Naive B cell (primary cell): ENCODE data around the gene PODXL2. TPM values are rescaled to one million over a fixed set of nuclear protein-coding genes. Genes with fewer than 3 reads are reported as not detected.

Experiments used
- ATAC-seq, 2 donors: fragments of 150-1000 bp; cut with Tn5 transposase; 2 replicates each; pipeline ENCODE4 v1.10.0; 2021; ENCODE audit warnings: low read depth in 2 of 2, mild to moderate bottlenecking in 2 of 2, moderate library complexity in 2 of 2
- DNase-seq: peaks from one replicate; pipeline ENCODE4 v3.0.0; 2022
- H3K27ac Mint-ChIP-seq, 6 donors: one replicate each; pipeline ENCODE4 v1.8.0; 2020 to 2022; ENCODE audit warnings: mild to moderate bottlenecking in 6 of 6, mixed read lengths in 6 of 6, moderate library complexity in 5 of 6, inconsistent platforms in 2 of 6
- H3K27me3 Mint-ChIP-seq, 3 donors: one replicate each; pipeline ENCODE4 v1.8.0; 2021 to 2022; ENCODE audit warnings: mixed read lengths in 3 of 3, mild to moderate bottlenecking in 1 of 3
- H3K36me3 Mint-ChIP-seq, 2 donors: one replicate each; pipeline ENCODE4 v1.8.0; 2020 to 2022; ENCODE audit warnings: mixed read lengths in 2 of 2, inconsistent platforms in 1 of 2, mild to moderate bottlenecking in 1 of 2
- H3K4me1 Mint-ChIP-seq, 3 donors: one replicate each; pipeline ENCODE4 v1.8.0; 2020 to 2022; ENCODE audit warnings: mixed read lengths in 3 of 3, inconsistent platforms in 1 of 3, mild to moderate bottlenecking in 1 of 3, moderate library complexity in 1 of 3
- H3K4me3 Mint-ChIP-seq, 8 donors: one replicate each; pipeline ENCODE4 v1.8.0; 2020 to 2022; ENCODE audit warnings: mild to moderate bottlenecking in 8 of 8, mixed read lengths in 8 of 8, moderate library complexity in 8 of 8, inconsistent platforms in 2 of 8
- H3K9me3 Mint-ChIP-seq, 7 donors: one replicate each; pipeline ENCODE4 v1.8.0; 2020 to 2022; ENCODE audit warnings: mixed read lengths in 7 of 7, mild to moderate bottlenecking in 5 of 7, inconsistent platforms in 2 of 7, moderate library complexity in 1 of 7
- polyA plus RNA-seq, 6 donors: library from polyadenylated mRNA; unstranded; fragments of 300-500 nt; fragmentation: Illumina TruSeq; gene quantifications; one replicate each; pipeline ENCODE4 v1.2.3, GENCODE V29; 2021; ENCODE audit warnings: low read depth in 6 of 6

PODXL2 gene
- polyA plus RNA-seq, 6 donors from 2014 or later, result 1.8 to 5.8 (median 2.8) TPM

GRCh38 chr3:127714125-127714571 lies 85.2 kb downstream of the PODXL2 start:
- Mint-ChIP-seq H3K27me3 (no peaks in the 10 kb centered on the region), H3K4me3 (no peak overlapping the region)

GRCh38 chr3:127714866-127715265 lies 85.9 kb downstream of the PODXL2 start:
- H3K9me3 Mint-ChIP-seq, result no peaks in the 10 kb centered on the region
- no peak overlapping the region for H3K27ac Mint-ChIP-seq
- H3K4me1 Mint-ChIP-seq, result peaks cover 0 to 6% (median 0%) of the 10 kb centered on the region in 3 donors
- no peaks in the 10 kb centered on the region for H3K27me3 Mint-ChIP-seq
- DNase-seq (no peak), ATAC-seq (no peak)
- no peak overlapping the region for H3K4me3 Mint-ChIP-seq
- H3K36me3 Mint-ChIP-seq, result no peaks in the 10 kb centered on the region

More at GRCh38 chr3:127714125-127714571, 85.2 kb downstream of the PODXL2 start:
- H3K36me3 Mint-ChIP-seq, result no peaks in the 10 kb centered on the region
- peak overlapping the region in 1 of 6 donors; percentile 53 for H3K27ac Mint-ChIP-seq
- DNase-seq (no peak), ATAC-seq (no peak)
- H3K9me3 Mint-ChIP-seq, result no peaks in the 10 kb centered on the region
- H3K4me1 Mint-ChIP-seq, result peaks cover 0 to 7% (median 0%) of the 10 kb centered on the region in 3 donors

GRCh38 chr3:127715532-127715931 lies 86.5 kb downstream of the PODXL2 start:
- no peak for DNase-seq
- Mint-ChIP-seq H3K36me3 (no peaks in the 10 kb centered on the region), H3K9me3 (no peaks in the 10 kb centered on the region), H3K4me3 (no peak overlapping the region), H3K4me1 (peaks cover 0 to 3% (median 0%) of the 10 kb centered on the region in 3 donors), H3K27ac (peak overlapping the region in 1 of 6 donors; percentile 72), H3K27me3 (no peaks in the 10 kb centered on the region)
- no peak for ATAC-seq

DNA sequence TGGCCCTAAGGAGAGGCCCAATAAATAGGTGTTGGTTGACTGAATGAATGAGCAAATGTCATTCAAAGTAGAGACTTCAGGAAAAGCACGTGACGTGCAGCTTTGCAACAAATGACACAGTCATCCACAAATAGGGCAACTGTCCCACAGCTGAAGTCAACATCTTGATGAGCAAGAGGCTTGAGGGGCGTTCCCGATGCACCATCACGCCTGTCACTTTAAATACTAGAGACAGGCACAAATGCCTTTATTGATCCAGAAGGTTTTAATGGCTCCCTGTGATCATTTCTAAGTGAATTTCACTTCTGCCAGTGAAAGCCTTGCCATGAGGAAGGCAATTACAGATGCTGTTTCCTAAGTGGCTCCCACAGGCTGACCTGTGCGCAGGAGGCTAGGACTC lies 87.4 kb downstream of the PODXL2 start:
- H3K27me3 Mint-ChIP-seq, result no peaks in the 10 kb centered on the region
- peaks cover 0 to 3% (median 0%) of the 10 kb centered on the region in 3 donors for H3K4me1 Mint-ChIP-seq
- no peaks in the 10 kb centered on the region for H3K9me3 Mint-ChIP-seq
- H3K4me3 Mint-ChIP-seq, result no peak overlapping the region
- DNase-seq (no peak), ATAC-seq (no peak)
- no peaks in the 10 kb centered on the region for H3K36me3 Mint-ChIP-seq
- no peak overlapping the region for H3K27ac Mint-ChIP-seq

GRCh38 chr3:127717357-127718244 lies 88.6 kb downstream of the PODXL2 start:
- H3K4me3 Mint-ChIP-seq, result no peak overlapping the region
- no peaks in the 10 kb centered on the region for H3K36me3 Mint-ChIP-seq
- no peak for ATAC-seq

DNA sequence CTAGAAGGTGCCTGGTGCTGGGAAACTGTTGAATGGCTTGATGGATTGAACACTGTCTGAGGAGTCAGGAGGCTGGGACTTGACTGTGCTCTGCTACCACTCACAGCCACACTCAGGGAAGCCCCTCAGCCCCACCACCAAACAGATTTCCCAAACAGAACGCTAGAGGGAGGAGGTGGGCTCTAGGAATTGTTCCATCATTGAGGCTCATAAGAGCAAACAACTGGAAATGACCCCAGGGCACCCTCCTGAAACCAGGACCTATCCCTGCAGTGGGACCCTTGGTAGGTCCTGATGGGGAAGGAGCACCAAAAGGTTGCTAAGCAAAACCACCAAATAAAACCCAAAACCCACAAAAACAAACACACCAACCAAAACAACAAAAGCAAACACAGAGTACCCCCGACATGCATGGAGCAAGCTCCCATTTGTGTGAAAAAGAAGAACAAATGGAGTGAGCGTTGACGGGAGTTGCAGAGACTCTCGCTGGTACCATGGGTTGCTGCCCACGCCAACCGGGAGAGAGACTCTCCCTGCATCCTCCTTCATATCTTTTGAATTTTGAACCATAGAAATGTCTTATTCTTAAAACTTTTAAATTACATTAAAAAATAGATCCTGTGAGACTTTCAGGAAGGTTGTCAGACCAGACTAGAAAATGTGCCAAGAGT lies 89.4 kb downstream of the PODXL2 start:
- no peaks in the 10 kb centered on the region for H3K9me3 Mint-ChIP-seq

More at GRCh38 chr3:127717357-127718244, 88.6 kb downstream of the PODXL2 start:
- DNase-seq, result no peak
- H3K4me1 Mint-ChIP-seq, result peaks cover 0 to 3% (median 0%) of the 10 kb centered on the region in 3 donors
- no peaks in the 10 kb centered on the region for H3K9me3 Mint-ChIP-seq
- no peak overlapping the region for H3K27ac Mint-ChIP-seq
- no peaks in the 10 kb centered on the region for H3K27me3 Mint-ChIP-seq

DNA sequence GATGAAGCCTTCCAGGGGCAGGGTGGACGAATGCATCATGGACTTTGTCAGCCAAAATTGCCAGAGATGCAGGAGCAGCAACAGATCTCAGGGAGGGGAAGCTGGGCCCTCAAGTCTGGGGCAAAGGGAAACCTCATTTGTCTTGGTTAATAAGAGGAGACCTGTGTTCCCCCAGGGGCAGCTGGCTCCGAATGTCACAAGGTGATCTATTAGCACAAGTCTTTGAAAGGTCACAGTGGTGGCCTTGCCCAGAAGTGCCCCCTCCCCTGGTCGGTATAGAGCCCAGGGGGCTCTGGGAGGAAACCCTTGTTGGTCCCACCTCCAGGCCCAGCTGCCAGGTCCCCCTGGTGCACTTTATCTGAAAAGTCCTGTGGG lies 89.9 kb downstream of the PODXL2 start:
- no peak for ATAC-seq
- Mint-ChIP-seq H3K9me3 (no peaks in the 10 kb centered on the region), H3K27ac (no peak overlapping the region), H3K36me3 (peaks cover 0 to 2% of the 10 kb centered on the region in 2 donors), H3K4me1 (peaks cover 0 to 3% (median 0%) of the 10 kb centered on the region in 3 donors), H3K27me3 (no peaks in the 10 kb centered on the region), H3K4me3 (no peak overlapping the region)
- DNase-seq, result no peak

More for the DNA sequence above, 89.4 kb downstream of the PODXL2 start:
- Mint-ChIP-seq H3K27ac (no peak overlapping the region), H3K27me3 (no peaks in the 10 kb centered on the region), H3K4me1 (peaks cover 0 to 3% (median 0%) of the 10 kb centered on the region in 3 donors), H3K4me3 (no peak overlapping the region), H3K36me3 (no peaks in the 10 kb centered on the region)
- DNase-seq (no peak), ATAC-seq (no peak)

GRCh38 chr3:127719369-127719768 lies 90.4 kb downstream of the PODXL2 start:
- Mint-ChIP-seq H3K4me1 (peaks cover 0 to 3% (median 0%) of the 10 kb centered on the region in 3 donors), H3K4me3 (no peak overlapping the region), H3K36me3 (peaks cover 0 to 7% of the 10 kb centered on the region in 2 donors), H3K27me3 (no peaks in the 10 kb centered on the region), H3K9me3 (peaks cover 0 to 1% (median 0%) of the 10 kb centered on the region in 7 donors), H3K27ac (no peak overlapping the region)
- ATAC-seq, result no peak
- DNase-seq, result no peak

DNA sequence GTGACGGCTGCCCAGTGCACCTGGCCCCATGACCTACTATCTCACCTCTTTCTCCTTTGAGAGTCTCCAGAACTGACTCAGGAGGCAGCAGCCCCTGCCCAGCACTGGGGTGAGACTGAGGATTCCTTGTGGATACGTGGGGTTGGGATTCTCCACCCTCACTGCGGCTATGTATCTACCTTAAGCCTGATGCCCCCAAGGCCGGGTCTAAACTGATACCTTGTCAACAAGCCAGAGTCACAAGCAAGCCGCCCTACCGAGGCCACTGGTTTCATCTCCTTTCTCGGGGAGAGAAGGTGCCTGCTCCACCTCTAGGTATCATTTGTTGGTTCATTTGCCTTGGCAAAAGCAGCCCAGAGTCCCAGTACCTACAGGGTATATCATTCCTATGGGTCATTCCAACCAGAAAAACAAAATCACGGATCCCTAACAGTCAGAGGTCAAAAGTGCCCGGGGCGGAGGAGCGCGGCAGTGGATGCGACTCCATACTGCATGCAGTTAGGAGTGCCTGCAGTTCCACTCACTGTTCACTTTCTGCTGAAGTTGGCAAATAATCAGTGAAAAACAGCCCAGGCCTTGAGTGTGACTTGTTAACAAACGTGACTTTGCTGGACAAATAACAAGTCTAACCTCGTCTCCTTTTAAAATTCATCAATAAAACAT lies 91.3 kb downstream of the PODXL2 start:
- Mint-ChIP-seq H3K36me3 (peaks cover 0 to 8% of the 10 kb centered on the region in 2 donors), H3K4me1 (peaks cover 0 to 3% (median 0%) of the 10 kb centered on the region in 3 donors), H3K4me3 (no peak overlapping the region), H3K27ac (no peak overlapping the region), H3K9me3 (peaks cover 0 to 1% (median 0%) of the 10 kb centered on the region in 7 donors), H3K27me3 (no peaks in the 10 kb centered on the region)
- no peak for DNase-seq
- ATAC-seq, result no peak

DNA sequence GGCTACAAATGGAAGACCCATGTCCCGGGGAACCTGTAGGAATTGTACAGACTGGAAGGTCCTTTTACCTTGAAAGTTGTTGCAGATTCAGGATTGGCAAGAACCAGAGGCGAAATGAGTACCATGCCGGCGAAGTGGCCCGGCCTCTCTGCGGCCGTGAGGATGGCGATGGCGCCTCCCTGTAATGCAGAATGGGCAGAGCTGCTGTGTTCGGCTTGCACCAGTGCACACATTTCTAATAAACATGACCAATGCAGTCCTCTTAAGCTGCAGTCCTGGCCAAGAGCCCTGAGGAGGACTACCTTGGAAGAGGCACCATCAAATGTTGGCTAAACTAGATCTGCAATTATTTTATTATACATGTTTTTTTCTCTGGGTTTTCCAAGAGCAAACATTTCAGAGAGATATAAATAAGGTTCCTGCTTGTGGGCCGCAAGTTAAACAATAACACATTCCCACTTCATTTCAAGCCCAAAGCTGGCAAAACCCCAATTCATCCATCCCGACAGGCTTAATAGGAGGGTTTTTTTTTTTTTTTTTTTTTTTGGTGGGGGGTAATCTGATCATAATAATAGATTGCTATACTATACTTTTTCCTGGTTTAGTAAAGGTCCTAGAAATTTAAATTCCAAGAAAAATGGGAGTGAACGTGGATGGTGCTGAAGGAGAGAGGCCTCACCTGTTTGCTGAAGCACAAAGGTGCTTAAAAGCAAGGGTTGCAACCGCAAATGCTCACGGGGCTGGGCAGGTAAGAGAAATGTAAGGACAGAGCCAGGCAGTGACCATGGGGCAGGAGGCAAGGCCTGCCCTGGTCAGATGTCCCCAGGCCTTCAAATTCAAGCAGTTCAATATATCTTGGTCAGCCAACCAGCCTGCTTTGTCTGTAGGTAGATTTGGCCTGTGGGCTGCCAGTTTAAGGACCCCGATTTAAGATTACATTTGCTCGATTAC lies 92.3 kb downstream of the PODXL2 start:
- Mint-ChIP-seq H3K9me3 (peaks cover 0 to 1% (median 0%) of the 10 kb centered on the region in 7 donors), H3K27ac (peak overlapping the region in 1 of 6 donors; percentile 15), H3K4me3 (no peak overlapping the region), H3K4me1 (peaks cover 0 to 6% (median 1%) of the 10 kb centered on the region in 3 donors), H3K36me3 (peaks cover 0 to 8% of the 10 kb centered on the region in 2 donors), H3K27me3 (no peaks in the 10 kb centered on the region)
- DNase-seq (no peak), ATAC-seq (no peak)

DNA sequence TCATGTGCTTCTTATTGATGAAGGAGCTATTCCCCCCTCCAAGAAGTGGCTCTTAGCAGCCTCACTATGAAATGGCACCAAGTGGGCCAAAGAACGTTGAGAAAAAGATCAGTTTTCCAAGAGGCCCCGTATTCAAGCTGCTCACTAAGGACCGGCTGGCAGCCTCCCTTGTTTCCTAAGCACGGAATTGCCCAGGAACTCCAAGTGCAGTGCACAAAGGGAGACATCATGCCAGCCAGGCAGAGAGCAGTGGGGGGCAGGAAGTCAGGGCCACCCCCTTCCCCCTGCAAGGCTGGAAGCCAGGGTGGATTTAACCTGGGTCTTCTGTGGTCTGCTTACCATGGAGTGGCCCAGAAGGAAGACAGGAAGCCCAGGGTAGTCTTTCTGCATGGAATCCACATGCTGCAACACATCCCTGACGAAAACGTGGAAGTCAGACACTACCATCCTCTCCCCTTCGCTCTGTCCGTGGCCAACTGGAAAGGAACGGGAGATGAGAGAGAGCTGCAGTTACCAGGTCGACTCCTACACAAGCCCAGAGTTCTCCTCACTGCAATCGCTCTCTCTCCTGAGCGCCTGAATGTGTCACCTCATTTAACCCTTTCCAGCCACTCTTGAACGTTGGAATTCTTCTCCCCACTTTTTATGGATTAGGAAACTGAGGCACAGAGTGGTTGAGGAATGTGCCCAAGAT lies 93.3 kb downstream of the PODXL2 start:
- peaks cover 0 to 8% of the 10 kb centered on the region in 2 donors for H3K36me3 Mint-ChIP-seq
- peak overlapping the region in 1 of 8 donors; percentile 52 for H3K4me3 Mint-ChIP-seq
- ATAC-seq (no peak), DNase-seq (no peak)
- peaks cover 0 to 6% (median 1%) of the 10 kb centered on the region in 3 donors for H3K4me1 Mint-ChIP-seq
- no peak overlapping the region for H3K27ac Mint-ChIP-seq
- H3K9me3 Mint-ChIP-seq, result peaks cover 0 to 1% (median 0%) of the 10 kb centered on the region in 7 donors
- no peaks in the 10 kb centered on the region for H3K27me3 Mint-ChIP-seq
